ENCODE data around the gene DUS1L.

The DUS1L gene

DNA sequence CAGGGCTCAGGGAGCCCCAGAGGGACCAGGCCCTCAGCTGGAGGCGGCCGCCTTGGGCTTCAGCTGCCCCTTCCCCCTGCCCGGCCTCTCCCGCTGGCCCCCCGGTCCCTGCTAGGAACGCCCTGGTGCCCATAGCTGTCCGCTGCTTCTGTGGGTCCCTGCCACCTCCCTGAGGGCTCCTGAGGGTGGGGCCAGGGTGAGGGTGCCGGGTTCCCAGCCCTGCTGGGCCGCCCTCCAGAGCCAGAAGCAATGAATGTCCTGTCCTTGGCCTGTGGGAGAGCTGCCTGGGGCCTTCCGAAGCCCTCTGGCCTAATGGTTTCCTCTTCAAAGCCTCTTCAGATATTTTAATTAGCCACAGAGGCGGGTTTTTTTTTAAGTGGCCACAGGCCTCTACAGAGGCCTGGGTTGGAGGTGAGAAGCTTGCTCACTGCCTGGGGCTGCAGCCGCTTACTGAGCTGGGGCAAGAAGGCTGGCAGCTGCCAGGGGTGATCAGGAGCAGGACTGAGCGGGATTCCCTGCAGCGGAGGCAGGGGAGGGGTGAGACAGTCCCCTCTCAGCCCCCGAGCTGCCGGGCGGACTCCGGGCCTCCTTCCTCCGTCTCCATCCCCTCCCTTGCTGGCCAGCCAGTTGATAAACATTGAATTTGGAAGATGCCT is 52.8 kb downstream of the DUS1L start:
- ATAC-seq = no peak
- no peak for DNase-seq

DNA sequence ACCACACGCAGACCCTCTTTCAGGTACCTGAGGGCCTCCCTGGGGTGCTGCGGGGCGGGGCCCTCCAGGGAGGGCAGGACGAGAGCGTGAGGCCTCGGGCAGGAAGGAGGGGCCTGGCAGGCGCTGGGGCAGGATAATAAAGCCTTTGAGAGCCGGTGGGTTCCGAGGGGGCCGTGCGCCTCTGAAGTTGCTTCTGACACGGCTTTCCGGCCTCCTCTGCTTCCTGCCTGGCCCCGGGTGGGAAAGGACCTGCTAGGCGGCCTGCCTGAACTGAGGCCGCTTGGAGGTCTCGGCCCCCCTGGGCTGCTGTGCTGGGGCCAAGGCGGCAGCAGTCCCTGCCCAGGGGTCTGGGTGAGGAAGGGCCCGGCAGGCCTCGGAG is 53.4 kb downstream of the DUS1L start:
- ATAC-seq = no peak
- no peak for DNase-seq

DNA sequence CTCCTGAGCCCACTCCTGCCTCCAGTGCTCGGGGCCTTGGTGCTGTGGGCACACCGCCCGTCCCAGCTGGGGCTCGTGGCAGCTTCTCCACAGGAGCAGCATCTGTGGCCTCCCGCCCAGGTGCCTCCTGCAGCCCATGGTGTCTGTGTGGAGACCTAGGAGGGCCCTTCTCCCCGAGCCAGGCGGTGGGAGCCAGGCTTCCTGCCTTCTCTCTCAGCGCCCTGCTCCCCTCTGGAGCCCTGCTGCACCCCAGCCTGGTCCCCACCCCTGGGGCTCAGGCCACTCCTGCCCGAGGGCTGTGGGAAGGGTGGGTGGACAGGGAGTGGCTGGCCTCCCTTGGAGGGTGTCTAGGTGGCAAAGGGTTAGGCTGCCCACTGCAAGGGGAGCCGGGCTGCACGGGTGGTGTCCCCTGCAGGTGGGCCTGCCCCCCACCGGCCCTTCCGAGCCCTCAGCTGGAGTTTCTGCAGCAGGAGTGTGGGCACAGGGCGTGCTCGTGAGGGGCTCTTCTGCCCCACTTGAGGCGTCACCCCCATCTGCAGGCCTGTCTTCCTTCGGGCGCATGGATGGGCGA is 53.9 kb downstream of the DUS1L start:
- ATAC-seq (no peak), DNase-seq (no peak)

DNA sequence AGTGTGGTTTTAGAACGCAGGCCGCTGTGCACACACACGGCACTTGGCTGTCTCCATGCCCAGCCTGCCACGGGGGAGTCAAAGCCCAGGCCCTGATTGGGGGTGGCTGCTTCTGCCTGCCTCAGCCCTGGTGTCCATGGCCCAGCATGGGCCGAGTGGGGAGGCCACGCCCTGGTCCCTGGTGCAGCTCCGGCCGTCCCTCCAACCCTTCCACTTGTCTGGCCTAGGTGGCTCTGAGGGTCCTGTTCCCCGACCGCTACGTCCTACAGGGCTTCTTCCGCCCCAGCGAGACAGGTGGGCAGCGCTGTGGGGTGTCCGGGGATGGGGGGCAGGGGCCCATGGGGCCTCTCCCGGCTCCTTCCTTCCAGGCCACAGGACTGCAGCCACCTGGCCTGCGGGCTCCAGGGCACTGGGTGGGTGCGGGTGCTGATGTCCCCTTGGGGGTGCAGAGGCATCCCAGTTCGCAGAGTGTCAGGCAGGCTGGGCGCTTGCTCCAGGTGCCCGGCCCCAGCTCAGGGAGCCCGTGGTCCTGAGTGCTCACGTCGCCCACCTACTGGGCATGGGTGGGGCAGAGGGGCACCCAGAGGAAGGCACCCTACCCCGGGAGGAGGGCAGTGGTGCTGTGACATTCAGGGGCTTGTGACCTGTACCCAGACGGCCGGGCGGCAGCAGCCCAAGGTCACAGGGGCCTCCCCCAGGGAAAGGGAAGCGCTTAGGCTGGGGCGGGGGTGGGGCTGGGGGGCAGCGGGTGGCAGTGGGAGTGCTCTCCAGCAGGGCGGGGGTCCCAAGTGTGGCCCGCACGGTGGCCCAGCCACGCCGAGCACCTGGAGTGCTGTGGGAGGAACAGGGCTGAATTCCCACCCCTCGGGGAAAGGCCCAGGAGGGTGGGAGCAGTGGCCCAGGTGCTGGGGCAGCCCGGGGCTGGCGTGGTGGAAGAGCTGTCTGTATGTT is 54.8 kb downstream of the DUS1L start:
- no peak for ATAC-seq
- no peak for DNase-seq

DNA sequence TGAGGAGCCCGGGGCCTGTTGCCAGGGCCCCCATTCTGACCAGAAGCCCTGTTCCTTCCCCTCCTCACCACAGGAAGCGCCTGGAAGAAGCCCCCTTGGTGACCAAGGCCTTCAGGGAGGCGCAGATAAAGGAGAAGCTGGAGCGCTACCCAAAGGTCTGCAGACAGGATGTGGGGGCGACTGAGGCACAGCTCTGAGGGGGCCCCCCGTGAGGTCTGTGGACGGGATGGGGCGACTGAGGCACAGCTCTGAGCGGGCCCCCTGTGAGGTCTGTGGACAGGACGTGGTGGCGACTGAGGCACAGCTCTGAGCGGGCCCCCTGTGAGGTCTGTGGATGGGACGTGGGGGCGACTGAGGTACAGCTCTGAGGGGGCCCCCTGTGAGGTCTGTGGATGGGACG is 56.2 kb downstream of the DUS1L start:
- ATAC-seq = peak; percentile 21
- no peak for DNase-seq

DNA sequence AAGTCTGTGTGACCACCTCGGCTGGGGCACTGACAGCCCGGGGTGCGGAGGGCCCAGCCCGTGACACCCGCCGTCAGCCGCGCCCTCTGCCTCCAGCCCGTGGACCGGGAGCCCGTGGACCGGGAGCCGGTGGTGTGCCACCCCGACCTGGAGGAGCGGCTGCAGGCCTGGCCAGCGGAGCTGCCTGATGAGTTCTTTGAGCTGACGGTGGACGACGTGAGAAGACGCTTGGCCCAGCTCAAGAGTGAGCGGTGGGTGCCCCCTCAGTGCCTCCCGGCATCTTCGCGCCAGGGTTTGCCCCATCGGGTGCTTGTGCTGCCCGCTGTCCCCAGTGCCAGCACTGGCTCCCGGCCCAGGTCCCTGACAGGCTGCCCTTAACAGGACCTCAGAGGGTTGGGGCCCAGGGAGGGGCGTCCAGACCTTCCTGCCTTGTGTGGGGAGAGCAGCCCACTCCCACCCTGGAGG is 56.6 kb downstream of the DUS1L start:
- no peak for DNase-seq
- no peak for ATAC-seq

DNA sequence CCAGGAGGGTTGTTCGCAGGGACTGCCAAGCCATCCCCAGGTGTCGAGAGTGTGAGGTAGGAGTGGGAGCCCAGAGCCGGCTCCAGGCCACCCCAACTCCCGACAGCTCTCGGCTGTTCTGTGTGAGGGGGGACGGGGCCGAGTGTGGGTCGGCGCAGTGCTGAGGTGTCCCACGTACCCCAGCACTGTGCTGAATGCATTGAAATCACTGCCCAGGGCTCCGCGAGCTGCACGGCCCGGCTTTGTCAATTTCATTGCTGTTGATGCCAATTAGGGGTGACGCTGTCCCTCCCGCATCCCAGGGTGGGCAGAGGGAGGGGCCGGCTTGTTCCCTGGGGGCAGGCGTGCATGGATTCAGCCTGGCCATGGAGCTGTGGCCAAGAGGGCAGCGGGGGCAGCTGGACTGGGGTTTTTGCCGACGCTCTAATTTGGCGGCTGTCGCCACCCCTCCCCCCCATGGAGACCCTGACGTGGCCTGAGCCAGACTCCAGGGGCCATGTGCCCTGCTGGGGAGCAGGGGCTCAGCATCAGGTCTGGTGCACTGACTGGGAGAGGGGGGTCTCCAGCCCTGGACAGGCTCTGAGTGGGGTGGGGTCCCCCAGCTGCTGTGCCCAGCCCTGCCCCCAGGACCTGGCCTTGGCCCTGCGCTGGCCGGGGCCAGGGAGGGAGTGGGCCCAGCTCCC is 57.2 kb downstream of the DUS1L start:
- DNase-seq (no peak), ATAC-seq (no peak)
